CD4-positive, CD25-positive, alpha-beta regulatory T cell (primary cell): Measurements from ENCODE around the gene GART. TPM values are rescaled to one million over a fixed set of nuclear protein-coding genes. Genes with fewer than 3 reads are reported as not detected.

Source experiments
- ATAC-seq, 2 donors: fragments of 150-1000 bp; cut with Tn5 transposase; one replicate each; pipeline ENCODE4 v1.10.0; 2021; ENCODE audit warnings: low read depth in 2 of 2, moderate number of reproducible peaks in 2 of 2, moderate library complexity in 1 of 2
- DNase-seq, 3 donors: peaks; one replicate each; pipeline versions ENCODE4 v3.0.0 to v3.0.0-alpha.2; 2012 to 2022; ENCODE audit warnings: mixed read lengths in 1 of 3
- H3K27ac ChIP-seq: one replicate; pipeline ENCODE4 v1.7.0; 2013; ENCODE audit warnings: mild to moderate bottlenecking, low read length; ENCODE audit not compliant: insufficient read depth, poor library complexity, severe bottlenecking
- H3K27me3 ChIP-seq: one replicate; pipeline ENCODE4 v1.7.0; 2013; ENCODE audit warnings: low read length; ENCODE audit not compliant: control insufficient read depth, insufficient read depth
- H3K36me3 ChIP-seq: one replicate; pipeline ENCODE4 v1.7.0; 2013; ENCODE audit warnings: mild to moderate bottlenecking, low read length, moderate library complexity; ENCODE audit not compliant: control insufficient read depth, insufficient read depth
- H3K4me1 ChIP-seq: 2 replicates; pipeline ENCODE4 v1.7.0; 2013; ENCODE audit warnings: mild to moderate bottlenecking, low read length; ENCODE audit not compliant: insufficient read depth, control insufficient read depth, poor library complexity, severe bottlenecking
- H3K4me3 ChIP-seq: one replicate; pipeline ENCODE4 v1.7.0; 2013; ENCODE audit warnings: low read depth, mild to moderate bottlenecking, low read length, moderate library complexity
- H3K9me3 ChIP-seq, 2 experiments: 1 replicate in 1 of 2; 2 replicates in 1 of 2; pipeline ENCODE4 v1.7.0; 2013; ENCODE audit warnings: low read length in 2 of 2, mild to moderate bottlenecking in 1 of 2, moderate library complexity in 1 of 2; ENCODE audit not compliant: control insufficient read depth in 2 of 2
- H3K27ac Mint-ChIP-seq, 3 donors: one replicate each; pipeline ENCODE4 v1.8.0; 2020 to 2022; ENCODE audit warnings: mild to moderate bottlenecking in 3 of 3, mixed read lengths in 3 of 3, moderate library complexity in 2 of 3
- H3K27me3 Mint-ChIP-seq: one replicate; pipeline ENCODE4 v1.8.0; 2022; ENCODE audit warnings: mild to moderate bottlenecking, mixed read lengths
- H3K36me3 Mint-ChIP-seq: one replicate; pipeline ENCODE4 v1.8.0; 2020; ENCODE audit warnings: mixed read lengths
- H3K4me1 Mint-ChIP-seq, 4 donors: one replicate each; pipeline ENCODE4 v1.8.0; 2020 to 2022; ENCODE audit warnings: mixed read lengths in 4 of 4, mild to moderate bottlenecking in 1 of 4
- H3K4me3 Mint-ChIP-seq, 4 donors: one replicate each; pipeline ENCODE4 v1.8.0; 2020 to 2022; ENCODE audit warnings: mild to moderate bottlenecking in 4 of 4, mixed read lengths in 4 of 4, moderate library complexity in 3 of 4
- H3K9me3 Mint-ChIP-seq, 7 donors: one replicate each; pipeline ENCODE4 v1.8.0; 2020 to 2022; ENCODE audit warnings: mixed read lengths in 7 of 7, mild to moderate bottlenecking in 3 of 7, moderate library complexity in 2 of 7
- polyA plus RNA-seq, 4 donors: library from polyadenylated mRNA; unstranded; fragments of 300-500 nt; fragmentation: Illumina TruSeq; gene quantifications; one replicate each; pipeline ENCODE4 v1.2.3, GENCODE V29; 2021
- total RNA-seq: library from RNA; stranded (reverse); gene quantifications from one replicate; pipeline ENCODE4 v1.2.3, GENCODE V29; 2022

Gene GART
- total and polyA plus RNA-seq, 5 donors from 2014 or later, result 44.0 to 63.9 (median 49.9) TPM

DNA sequence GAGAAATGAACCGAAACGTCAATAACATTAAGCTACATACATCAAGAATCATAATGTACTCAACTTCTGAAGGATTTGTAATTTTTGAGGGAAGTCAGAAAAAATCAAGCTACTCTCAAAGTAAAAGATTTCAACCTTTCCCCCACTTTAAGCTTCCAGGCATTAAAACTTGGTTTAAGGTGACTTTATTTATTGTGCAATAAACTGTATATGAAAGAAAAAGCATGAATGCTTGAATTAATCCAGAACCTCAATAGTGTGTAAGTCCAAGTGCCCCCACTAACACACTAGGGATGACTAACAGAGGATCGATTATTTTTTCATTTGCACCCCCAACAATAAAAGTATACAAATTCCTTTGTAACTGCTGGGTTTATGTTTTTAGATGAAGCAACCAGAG lies 10.9 kb downstream of the GART start:
- no peaks in the 10 kb centered on the region for H3K27me3 Mint-ChIP-seq
- Histone ChIP-seq H3K4me1 (no peaks in the 10 kb centered on the region), H3K4me3 (no peak overlapping the region), H3K27ac (no peak overlapping the region), H3K36me3 (peaks cover 86% of the 10 kb centered on the region), H3K27me3 (no peaks in the 10 kb centered on the region), H3K9me3 (no peaks in the 10 kb centered on the region)
- no peak for DNase-seq
- no peaks in the 10 kb centered on the region for H3K9me3 Mint-ChIP-seq
- ATAC-seq, result no peak
- H3K36me3 Mint-ChIP-seq, result peaks cover 40% of the 10 kb centered on the region
- H3K27ac Mint-ChIP-seq, result no peak overlapping the region
- no peak overlapping the region for H3K4me3 Mint-ChIP-seq
- peaks cover 0 to 6% (median 0%) of the 10 kb centered on the region in 4 donors for H3K4me1 Mint-ChIP-seq

- no peaks in the 10 kb centered on the region for H3K4me1 Mint-ChIP-seq
- peaks cover 49% of the 10 kb centered on the region for H3K36me3 ChIP-seq
- no peaks in the 10 kb centered on the region for H3K9me3 ChIP-seq
- H3K4me3 ChIP-seq, result no peak overlapping the region
- H3K27me3 ChIP-seq, result no peaks in the 10 kb centered on the region
- H3K27ac ChIP-seq, result no peak overlapping the region
- no peak overlapping the region for H3K4me3 Mint-ChIP-seq
- no peaks in the 10 kb centered on the region for H3K4me1 ChIP-seq
- H3K27me3 Mint-ChIP-seq, result no peaks in the 10 kb centered on the region
- ATAC-seq (no peak), DNase-seq (no peak)
- H3K9me3 Mint-ChIP-seq, result no peaks in the 10 kb centered on the region
- peaks cover 30% of the 10 kb centered on the region for H3K36me3 Mint-ChIP-seq
- no peak overlapping the region for H3K27ac Mint-ChIP-seq
Measured at GRCh38 chr21:33522953-33523349, 19.0 kb downstream of the GART start.

- Histone ChIP-seq H3K27me3 (no peaks in the 10 kb centered on the region), H3K27ac (no peak overlapping the region), H3K9me3 (no peaks in the 10 kb centered on the region), H3K4me1 (no peaks in the 10 kb centered on the region), H3K36me3 (peaks cover 49% of the 10 kb centered on the region), H3K4me3 (no peak overlapping the region)
- H3K9me3 Mint-ChIP-seq, result no peaks in the 10 kb centered on the region
- H3K27ac Mint-ChIP-seq, result no peak overlapping the region
- no peaks in the 10 kb centered on the region for H3K27me3 Mint-ChIP-seq
- H3K36me3 Mint-ChIP-seq, result peaks cover 32% of the 10 kb centered on the region
- no peak overlapping the region for H3K4me3 Mint-ChIP-seq
- DNase-seq, result no peak
- no peaks in the 10 kb centered on the region for H3K4me1 Mint-ChIP-seq
- ATAC-seq, result no peak
Measured at GRCh38 chr21:33522297-33522952, 19.5 kb downstream of the GART start.

DNA sequence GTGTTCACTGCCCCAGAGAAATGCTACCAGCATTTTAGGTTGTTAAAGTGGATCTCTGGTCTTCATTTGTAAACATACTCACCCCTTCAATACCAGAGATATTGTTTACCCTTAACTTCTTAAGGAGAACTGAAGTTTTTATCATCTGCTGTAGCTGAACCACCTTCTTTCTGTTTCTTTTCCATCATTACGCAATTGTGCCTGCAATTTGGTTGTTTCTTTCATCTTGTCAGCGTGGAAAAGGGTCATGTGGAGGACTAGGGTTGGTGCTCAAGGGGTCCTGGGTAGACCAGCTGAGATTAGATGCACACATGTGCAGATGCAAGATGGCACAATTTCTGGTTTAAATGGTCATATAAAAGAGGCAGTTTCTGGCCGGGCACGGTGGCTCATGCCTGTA lies 23.0 kb downstream of the GART start:
- Mint-ChIP-seq H3K27ac (peak overlapping the region in 2 of 3 donors; percentile 22 to 58), H3K36me3 (peaks cover 43% of the 10 kb centered on the region), H3K4me1 (peaks cover 0 to 5% (median 5%) of the 10 kb centered on the region in 4 donors), H3K9me3 (peaks cover 0 to 2% (median 0%) of the 10 kb centered on the region in 7 donors), H3K27me3 (no peaks in the 10 kb centered on the region), H3K4me3 (no peak overlapping the region)
- Histone ChIP-seq H3K4me1 (no peaks in the 10 kb centered on the region), H3K27ac (no peak overlapping the region), H3K9me3 (no peaks in the 10 kb centered on the region), H3K36me3 (peaks cover 57% of the 10 kb centered on the region), H3K4me3 (no peak overlapping the region), H3K27me3 (no peaks in the 10 kb centered on the region)
- no peak for ATAC-seq
- no peak for DNase-seq

DNA sequence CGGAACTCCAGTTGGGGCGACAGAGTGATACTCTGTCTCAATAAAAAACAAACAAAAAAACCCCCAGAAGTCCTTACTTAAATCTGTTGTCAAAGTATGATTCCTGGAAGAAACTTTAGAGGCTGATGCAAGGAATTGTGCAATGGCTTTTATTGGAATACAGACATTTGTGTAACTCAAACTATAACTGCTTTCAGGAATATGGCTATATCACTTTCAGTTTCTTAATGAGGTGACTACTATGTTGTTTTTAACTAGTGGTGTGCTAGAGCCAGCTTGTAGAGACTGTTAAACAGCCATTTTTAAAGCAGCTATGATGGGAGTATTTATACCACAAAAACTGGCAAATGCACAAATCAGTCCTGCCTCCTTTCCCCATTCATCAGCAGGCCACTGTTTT lies 27.7 kb downstream of the GART start:
- Histone ChIP-seq H3K36me3 (peaks cover 76% of the 10 kb centered on the region), H3K9me3 (no peaks in the 10 kb centered on the region), H3K4me3 (no peak overlapping the region), H3K27me3 (no peaks in the 10 kb centered on the region), H3K27ac (no peak overlapping the region), H3K4me1 (no peaks in the 10 kb centered on the region)
- DNase-seq (peak in 1 of 3 donors; percentile 34), ATAC-seq (no peak)
- peaks cover 0 to 2% (median 0%) of the 10 kb centered on the region in 7 donors for H3K9me3 Mint-ChIP-seq
- H3K4me3 Mint-ChIP-seq, result no peak overlapping the region
- peaks cover 0 to 5% (median 5%) of the 10 kb centered on the region in 4 donors for H3K4me1 Mint-ChIP-seq
- H3K27ac Mint-ChIP-seq, result no peak overlapping the region
- no peaks in the 10 kb centered on the region for H3K27me3 Mint-ChIP-seq
- peaks cover 56% of the 10 kb centered on the region for H3K36me3 Mint-ChIP-seq

- peaks cover 0 to 2% (median 0%) of the 10 kb centered on the region in 7 donors for H3K9me3 Mint-ChIP-seq
- Histone ChIP-seq H3K9me3 (no peaks in the 10 kb centered on the region), H3K36me3 (peaks cover 76% of the 10 kb centered on the region), H3K4me3 (no peak overlapping the region), H3K4me1 (no peaks in the 10 kb centered on the region), H3K27ac (no peak overlapping the region), H3K27me3 (no peaks in the 10 kb centered on the region)
- no peak overlapping the region for H3K27ac Mint-ChIP-seq
- DNase-seq (no peak), ATAC-seq (no peak)
- no peaks in the 10 kb centered on the region for H3K27me3 Mint-ChIP-seq
- H3K36me3 Mint-ChIP-seq, result peaks cover 55% of the 10 kb centered on the region
- no peak overlapping the region for H3K4me3 Mint-ChIP-seq
- H3K4me1 Mint-ChIP-seq, result peaks cover 0 to 5% (median 5%) of the 10 kb centered on the region in 4 donors
Measured at GRCh38 chr21:33512481-33512880, 29.4 kb downstream of the GART start.

GRCh38 chr21:33511639-33512038 lies 30.3 kb downstream of the GART start:
- peaks cover 54% of the 10 kb centered on the region for H3K36me3 Mint-ChIP-seq
- no peak for DNase-seq
- H3K9me3 Mint-ChIP-seq, result peaks cover 0 to 3% (median 0%) of the 10 kb centered on the region in 7 donors
- Histone ChIP-seq H3K27me3 (no peaks in the 10 kb centered on the region), H3K27ac (no peak overlapping the region), H3K4me3 (no peak overlapping the region), H3K4me1 (no peaks in the 10 kb centered on the region), H3K36me3 (peaks cover 76% of the 10 kb centered on the region), H3K9me3 (no peaks in the 10 kb centered on the region)
- peaks cover 0 to 9% (median 5%) of the 10 kb centered on the region in 4 donors for H3K4me1 Mint-ChIP-seq
- peak overlapping the region in 2 of 3 donors; percentile 20 to 35 for H3K27ac Mint-ChIP-seq
- no peak overlapping the region for H3K4me3 Mint-ChIP-seq
- no peaks in the 10 kb centered on the region for H3K27me3 Mint-ChIP-seq
- ATAC-seq, result no peak

DNA sequence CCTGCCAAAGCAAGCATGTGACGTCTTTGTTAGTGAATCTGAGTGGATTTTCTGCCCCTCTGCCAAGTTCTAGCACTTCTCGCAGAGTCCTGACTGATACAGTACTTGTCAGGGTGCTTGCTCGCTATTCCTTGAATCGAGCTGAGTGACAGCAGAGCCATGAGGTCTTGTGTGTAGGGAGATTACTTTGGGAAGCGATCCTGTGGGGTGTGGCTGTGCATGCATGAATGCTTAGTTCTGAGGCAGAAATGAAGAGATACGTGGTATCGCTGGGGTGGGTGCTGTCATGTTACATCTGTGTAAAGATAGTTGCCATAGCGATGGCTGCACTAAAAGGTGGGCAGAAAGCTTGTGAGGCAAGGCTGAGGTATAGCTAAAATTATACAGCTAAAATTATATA lies 31.1 kb downstream of the GART start:
- H3K27me3 Mint-ChIP-seq, result no peaks in the 10 kb centered on the region
- H3K4me1 Mint-ChIP-seq, result peaks cover 0 to 11% (median 5%) of the 10 kb centered on the region in 4 donors
- H3K27ac Mint-ChIP-seq, result peak overlapping the region in 1 of 3 donors; percentile 20

More for the DNA sequence above, 31.1 kb downstream of the GART start:
- DNase-seq, result no peak
- Mint-ChIP-seq H3K4me3 (no peak overlapping the region), H3K36me3 (peaks cover 53% of the 10 kb centered on the region), H3K9me3 (peaks cover 0 to 3% (median 0%) of the 10 kb centered on the region in 7 donors)
- H3K9me3 ChIP-seq, result no peaks in the 10 kb centered on the region
- no peak for ATAC-seq
- peaks cover 75% of the 10 kb centered on the region for H3K36me3 ChIP-seq
- H3K4me3 ChIP-seq, result no peak overlapping the region
- no peaks in the 10 kb centered on the region for H3K27me3 ChIP-seq
- H3K27ac ChIP-seq, result no peak overlapping the region
- H3K4me1 ChIP-seq, result no peaks in the 10 kb centered on the region
